Neural progenitor cell (in vitro differentiated cells): ENCODE measurements around the gene ADAMTS20. TPM values are rescaled to one million over a fixed set of nuclear protein-coding genes. Genes with fewer than 3 reads are reported as not detected.

Experiments used
- DNase-seq: peaks from one replicate; pipeline ENCODE4 v3.0.0-alpha.2; 2016; ENCODE audit warnings: low spot score
- H2AFZ ChIP-seq: fragments of 200-600 bp; sonication (generic); replicated peaks from 2 replicates; pipeline ENCODE4 v1.6.1; 2016; ENCODE audit warnings: antibody characterized with exemption
- H3F3A ChIP-seq: fragments of 200-600 bp; sonication (generic); 2 replicates; pipeline ENCODE4 v1.6.1; 2016; ENCODE audit warnings: antibody characterized with exemption, low read depth
- H3K27ac ChIP-seq: fragments of 200-600 bp; sonication (generic); 2 replicates; pipeline ENCODE4 v1.5.1; 2016; ENCODE audit warnings: mild to moderate bottlenecking
- H3K27me3 ChIP-seq: fragments of 200-600 bp; sonication (generic); 2 replicates; pipeline ENCODE4 v1.6.1; 2016; ENCODE audit warnings: mild to moderate bottlenecking, moderate library complexity
- H3K36me3 ChIP-seq: fragments of 200-600 bp; sonication (generic); 2 replicates; pipeline ENCODE4 v1.5.1; 2016
- H3K4me1 ChIP-seq: fragments of 200-600 bp; sonication (generic); 2 replicates; pipeline ENCODE4 v1.6.1; 2016; ENCODE audit warnings: mixed run types
- H3K4me2 ChIP-seq: fragments of 200-600 bp; sonication (generic); 2 replicates; pipeline ENCODE4 v1.6.1; 2016
- H3K4me3 ChIP-seq: fragments of 200-600 bp; sonication (generic); 2 replicates; pipeline ENCODE4 v1.5.1; 2016
- H3K79me2 ChIP-seq: fragments of 200-600 bp; sonication (generic); 2 replicates; pipeline ENCODE4 v1.6.1; 2016; ENCODE audit warnings: low read depth
- H3K9ac ChIP-seq: fragments of 200-600 bp; sonication (generic); 2 replicates; pipeline ENCODE4 v1.6.1; 2016
- H3K9me3 ChIP-seq: fragments of 200-600 bp; sonication (generic); 2 replicates; pipeline ENCODE4 v1.5.1; 2016; ENCODE audit warnings: low read depth
- H4K20me1 ChIP-seq: fragments of 200-600 bp; sonication (generic); 2 replicates; pipeline ENCODE4 v1.6.1; 2016; ENCODE audit warnings: low read depth
- H3K27ac Mint-ChIP-seq: 3 replicates; pipeline ENCODE4 v1.8.0; 2021; ENCODE audit warnings: mixed read lengths
- H3K27me3 Mint-ChIP-seq: 2 replicates; pipeline ENCODE4 v1.8.0; 2022; ENCODE audit warnings: low read depth, mild to moderate bottlenecking, inconsistent platforms, moderate library complexity, mixed read lengths; ENCODE audit not compliant: insufficient read depth
- H3K36me3 Mint-ChIP-seq: 3 replicates; pipeline ENCODE4 v1.8.0; 2021; ENCODE audit warnings: mixed read lengths
- H3K4me1 Mint-ChIP-seq: 3 replicates; pipeline ENCODE4 v1.8.0; 2021; ENCODE audit warnings: mixed read lengths
- H3K4me3 Mint-ChIP-seq: 3 replicates; pipeline ENCODE4 v1.8.0; 2021; ENCODE audit warnings: mild to moderate bottlenecking, moderate library complexity, mixed read lengths
- H3K9me3 Mint-ChIP-seq: 3 replicates; pipeline ENCODE4 v1.8.0; 2020; ENCODE audit warnings: mixed read lengths
- EZH2 ChIP-seq: fragments of 200-600 bp; sonication (generic); IDR thresholded peaks from 2 replicates; pipeline ENCODE4 v1.6.1; 2017; ENCODE audit warnings: antibody characterized with exemption, mild to moderate bottlenecking, moderate library complexity
- EZH2phosphoT487 ChIP-seq: fragments of 200-600 bp; sonication (generic); IDR thresholded peaks from 2 replicates; pipeline ENCODE4 v1.6.1; 2017; ENCODE audit warnings: antibody characterized with exemption
- total RNA-seq: library from RNA; depleted of rRNA; stranded (reverse); fragments of >200 nt; gene quantifications from 2 replicates; pipeline ENCODE4 v1.2.3, GENCODE V29; 2015; ENCODE audit warnings: low replicate concordance
- TF ChIP-seq, protein P1 (sequence below): fragments of 200-600 bp; sonication (generic); IDR thresholded peaks from 2 replicates; pipeline ENCODE4 v1.5.1; 2017; ENCODE audit warnings: antibody characterized with exemption, mild to moderate bottlenecking

The ADAMTS20 gene
- total RNA-seq, 1 donor from 2014 or later, result 10.9 TPM

- Histone ChIP-seq H3K27ac (no peak overlapping the region), H3K4me1 (no peaks in the 10 kb centered on the region), H3K4me3 (no peak overlapping the region), H3K36me3 (no peaks in the 10 kb centered on the region), H4K20me1 (no peaks in the 10 kb centered on the region), H3K9ac (no peak overlapping the region), H2AFZ (no peak overlapping the region), H3K27me3 (no peaks in the 10 kb centered on the region), H3K79me2 (no peaks in the 10 kb centered on the region), H3F3A (no peaks in the 10 kb centered on the region), H3K9me3 (no peaks in the 10 kb centered on the region), H3K4me2 (no peak overlapping the region)
- H3K4me1 Mint-ChIP-seq, result no peaks in the 10 kb centered on the region
- no peaks in the 10 kb centered on the region for H3K27me3 Mint-ChIP-seq
- H3K9me3 Mint-ChIP-seq, result no peaks in the 10 kb centered on the region
- no peak overlapping the region for H3K4me3 Mint-ChIP-seq
- TF ChIP-seq EZH2phosphoT487 (no peak), EZH2 (no peak)
- TF ChIP-seq, protein P1, sequence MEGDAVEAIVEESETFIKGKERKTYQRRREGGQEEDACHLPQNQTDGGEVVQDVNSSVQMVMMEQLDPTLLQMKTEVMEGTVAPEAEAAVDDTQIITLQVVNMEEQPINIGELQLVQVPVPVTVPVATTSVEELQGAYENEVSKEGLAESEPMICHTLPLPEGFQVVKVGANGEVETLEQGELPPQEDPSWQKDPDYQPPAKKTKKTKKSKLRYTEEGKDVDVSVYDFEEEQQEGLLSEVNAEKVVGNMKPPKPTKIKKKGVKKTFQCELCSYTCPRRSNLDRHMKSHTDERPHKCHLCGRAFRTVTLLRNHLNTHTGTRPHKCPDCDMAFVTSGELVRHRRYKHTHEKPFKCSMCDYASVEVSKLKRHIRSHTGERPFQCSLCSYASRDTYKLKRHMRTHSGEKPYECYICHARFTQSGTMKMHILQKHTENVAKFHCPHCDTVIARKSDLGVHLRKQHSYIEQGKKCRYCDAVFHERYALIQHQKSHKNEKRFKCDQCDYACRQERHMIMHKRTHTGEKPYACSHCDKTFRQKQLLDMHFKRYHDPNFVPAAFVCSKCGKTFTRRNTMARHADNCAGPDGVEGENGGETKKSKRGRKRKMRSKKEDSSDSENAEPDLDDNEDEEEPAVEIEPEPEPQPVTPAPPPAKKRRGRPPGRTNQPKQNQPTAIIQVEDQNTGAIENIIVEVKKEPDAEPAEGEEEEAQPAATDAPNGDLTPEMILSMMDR, result no peak
- no peak overlapping the region for H3K27ac Mint-ChIP-seq
- DNase-seq, result no peak
- H3K36me3 Mint-ChIP-seq, result no peaks in the 10 kb centered on the region
Observed at GRCh38 chr12:43416981-43417380, 135.0 kb downstream of the ADAMTS20 start.

DNA sequence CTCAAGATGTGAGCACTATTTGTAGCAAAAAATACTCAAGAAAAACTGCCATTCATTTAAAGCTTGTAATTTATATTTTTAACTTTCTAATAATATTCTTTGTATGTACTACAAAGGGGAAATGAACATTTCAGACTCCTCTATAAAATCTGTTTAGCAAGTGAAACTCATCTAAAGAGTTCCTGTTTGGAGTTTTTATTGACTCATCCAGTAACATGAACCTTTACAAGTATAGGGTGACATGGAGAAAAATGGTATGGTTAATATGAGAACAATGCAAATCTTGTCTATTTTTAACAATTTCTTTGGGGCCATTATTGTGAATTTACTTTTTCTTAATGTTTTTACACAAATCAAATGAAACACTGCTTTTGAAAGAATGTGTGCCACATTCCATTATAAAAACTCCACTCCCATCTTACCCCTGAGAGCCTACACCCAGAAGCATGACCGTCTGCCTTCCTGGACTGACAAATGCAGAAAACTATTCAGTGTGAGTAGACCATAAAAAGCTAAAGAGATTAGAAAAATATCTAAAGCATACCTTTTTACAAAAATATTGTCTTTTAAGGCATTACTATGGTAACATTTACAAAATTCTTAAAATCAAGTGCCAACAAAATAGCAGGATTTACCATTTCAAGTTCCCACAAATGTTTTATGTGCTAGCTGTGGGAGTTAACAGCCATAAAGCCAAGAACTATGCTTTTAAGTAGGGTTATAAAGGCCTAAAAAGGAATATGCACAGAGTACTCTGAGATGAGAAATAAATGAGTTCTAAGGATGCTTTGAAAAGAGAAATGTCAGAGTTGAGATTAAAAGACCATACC, 144.0 kb downstream of the ADAMTS20 start:
- no peak overlapping the region for H3K27ac Mint-ChIP-seq
- H3K9me3 Mint-ChIP-seq, result no peaks in the 10 kb centered on the region
- Histone ChIP-seq H3K27me3 (no peaks in the 10 kb centered on the region), H3K4me2 (no peak overlapping the region), H2AFZ (no peak overlapping the region), H3F3A (no peaks in the 10 kb centered on the region), H3K4me3 (no peak overlapping the region), H3K9ac (no peak overlapping the region), H3K4me1 (no peaks in the 10 kb centered on the region), H4K20me1 (no peaks in the 10 kb centered on the region), H3K79me2 (no peaks in the 10 kb centered on the region), H3K9me3 (no peaks in the 10 kb centered on the region), H3K36me3 (no peaks in the 10 kb centered on the region), H3K27ac (no peak overlapping the region)
- no peaks in the 10 kb centered on the region for H3K36me3 Mint-ChIP-seq
- no peak overlapping the region for H3K4me3 Mint-ChIP-seq
- H3K4me1 Mint-ChIP-seq, result peaks cover 4% of the 10 kb centered on the region
- no peak for DNase-seq
- TF ChIP-seq EZH2, result no peak
- TF ChIP-seq, protein P1, result no peak
- no peak for TF ChIP-seq EZH2phosphoT487
- H3K27me3 Mint-ChIP-seq, result no peaks in the 10 kb centered on the region

DNA sequence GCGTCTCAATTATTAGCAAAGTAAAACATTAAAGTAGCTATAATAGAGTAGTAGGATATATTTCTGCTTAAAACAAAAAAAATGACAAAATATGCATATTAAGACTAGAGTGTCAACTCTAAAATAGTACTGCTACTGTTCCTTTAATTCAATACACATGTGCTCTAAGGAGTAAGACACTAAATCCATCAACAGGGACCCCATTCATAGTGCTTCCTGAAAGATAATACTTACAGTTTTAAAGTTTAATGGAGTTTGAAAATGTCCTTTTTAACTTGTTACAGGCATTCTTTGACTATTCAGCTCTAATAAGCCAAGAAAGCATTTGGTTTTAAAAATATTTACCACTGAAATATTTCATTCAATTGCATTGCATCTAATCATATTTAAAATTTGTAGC, 145.2 kb downstream of the ADAMTS20 start:
- H3K27ac ChIP-seq, result no peak overlapping the region
- no peaks in the 10 kb centered on the region for H3K27me3 ChIP-seq
- no peaks in the 10 kb centered on the region for H3K36me3 Mint-ChIP-seq
- no peaks in the 10 kb centered on the region for H3K36me3 ChIP-seq
- H3K27ac Mint-ChIP-seq, result no peak overlapping the region
- H3F3A ChIP-seq, result no peaks in the 10 kb centered on the region
- no peak overlapping the region for H3K9ac ChIP-seq
- H4K20me1 ChIP-seq, result no peaks in the 10 kb centered on the region
- H3K79me2 ChIP-seq, result no peaks in the 10 kb centered on the region
- H3K4me3 Mint-ChIP-seq, result no peak overlapping the region
- H3K9me3 Mint-ChIP-seq, result no peaks in the 10 kb centered on the region
- peaks cover 4% of the 10 kb centered on the region for H3K4me1 Mint-ChIP-seq
- no peaks in the 10 kb centered on the region for H3K4me1 ChIP-seq
- H3K27me3 Mint-ChIP-seq, result no peaks in the 10 kb centered on the region
- H3K4me3 ChIP-seq, result no peak overlapping the region
- TF ChIP-seq, protein P1, result no peak
- no peak for TF ChIP-seq EZH2phosphoT487
- TF ChIP-seq EZH2, result no peak
- H3K4me2 ChIP-seq, result no peak overlapping the region
- no peak overlapping the region for H2AFZ ChIP-seq
- no peaks in the 10 kb centered on the region for H3K9me3 ChIP-seq
- DNase-seq, result no peak
